Loucy (cell line): Measurements from ENCODE around the gene MTARC2.
A peak's percentile ranks its signal among the peaks of the same experiment; 100 is the strongest.

ENCODE experiments used
- H2AFZ ChIP-seq: fragments of 200-600 bp; sonication (generic); 2 replicates; pipeline ENCODE4 v1.6.0; 2016; ENCODE audit warnings: antibody characterized with exemption, mild to moderate bottlenecking, low read length, moderate library complexity
- H3F3A ChIP-seq: fragments of 200-600 bp; 2 replicates; pipeline ENCODE4 v1.6.0; 2016; ENCODE audit warnings: antibody characterized with exemption, low read depth, mild to moderate bottlenecking
- H3K27me3 ChIP-seq: fragments of 200-600 bp; sonication (generic); 2 replicates; pipeline ENCODE4 v1.6.1; 2014; ENCODE audit warnings: low read length, mild to moderate bottlenecking; ENCODE audit not compliant: insufficient read depth, poor library complexity, severe bottlenecking
- H3K36me3 ChIP-seq: fragments of 200-600 bp; sonication (generic); 2 replicates; pipeline ENCODE4 v1.6.1; 2016; ENCODE audit warnings: low read length; ENCODE audit not compliant: insufficient read depth
- H3K4me1 ChIP-seq: fragments of 200-600 bp; sonication (generic); 2 replicates; pipeline ENCODE4 v1.5.1; 2014; ENCODE audit warnings: low read length, mild to moderate bottlenecking; ENCODE audit not compliant: insufficient read depth, poor library complexity, severe bottlenecking
- H3K4me2 ChIP-seq: fragments of 200-600 bp; sonication (generic); 2 replicates; pipeline ENCODE4 v1.6.0; 2014; ENCODE audit warnings: antibody characterized with exemption, low read length, low read depth, mild to moderate bottlenecking; ENCODE audit not compliant: poor library complexity, severe bottlenecking
- H3K4me3 ChIP-seq: fragments of 200-600 bp; sonication (generic); 2 replicates; pipeline ENCODE4 v1.5.1; 2014; ENCODE audit warnings: low read length, mild to moderate bottlenecking, mixed read lengths; ENCODE audit not compliant: poor library complexity, severe bottlenecking
- H3K79me2 ChIP-seq: fragments of 200-600 bp; sonication (generic); 2 replicates; pipeline ENCODE4 v1.6.1; 2014; ENCODE audit warnings: low read length; ENCODE audit not compliant: insufficient read depth
- H3K9ac ChIP-seq: fragments of 200-600 bp; sonication (generic); 2 replicates; pipeline ENCODE4 v1.6.0; 2014; ENCODE audit warnings: mild to moderate bottlenecking, low read depth, low read length, moderate library complexity; ENCODE audit not compliant: poor library complexity, severe bottlenecking
- H3K9me2 ChIP-seq: fragments of 200-600 bp; sonication (generic); replicated peaks from 2 replicates; pipeline ENCODE4 v1.6.1; 2016; ENCODE audit warnings: low read depth, low read length, mixed read lengths
- H3K9me3 ChIP-seq: fragments of 200-600 bp; sonication (generic); 2 replicates; pipeline ENCODE4 v1.6.1; 2014; ENCODE audit warnings: mild to moderate bottlenecking, antibody characterized with exemption, low read length, low read depth; ENCODE audit not compliant: insufficient read depth
- H4K20me1 ChIP-seq: fragments of 200-600 bp; sonication (generic); 2 replicates; pipeline ENCODE4 v1.6.0; 2014; ENCODE audit warnings: antibody characterized with exemption, low read length, mild to moderate bottlenecking; ENCODE audit not compliant: insufficient read depth, poor library complexity, severe bottlenecking
- CTCF ChIP-seq: fragments of 200-600 bp; sonication (generic); conservative IDR thresholded peaks from 2 replicates; pipeline ENCODE4 v1.5.1; 2014; ENCODE audit warnings: mild to moderate bottlenecking, antibody characterized with exemption, low read length
- EZH2phosphoT487 ChIP-seq: fragments of 200-600 bp; IDR thresholded peaks from 2 replicates; pipeline ENCODE4 v1.6.1; 2018; ENCODE audit warnings: antibody characterized with exemption, mild to moderate bottlenecking, moderate library complexity, borderline replicate concordance

The MTARC2 gene

GRCh38 chr1:220755309-220755708 is 7.2 kb downstream of the MTARC2 start:
- Histone ChIP-seq H4K20me1 (no peaks in the 10 kb centered on the region), H3K9ac (no peak overlapping the region), H3K79me2 (no peaks in the 10 kb centered on the region), H3K9me2 (no peaks in the 10 kb centered on the region), H2AFZ (no peak overlapping the region), H3K27me3 (no peaks in the 10 kb centered on the region), H3K36me3 (no peaks in the 10 kb centered on the region), H3K4me2 (peak overlapping the region; percentile 25), H3K4me3 (no peak overlapping the region), H3K9me3 (no peaks in the 10 kb centered on the region), H3F3A (no peaks in the 10 kb centered on the region), H3K4me1 (peaks cover 9% of the 10 kb centered on the region)
- TF ChIP-seq CTCF, result no peak; the same call in 1 of the 2 replicates
- no peak for TF ChIP-seq EZH2phosphoT487

GRCh38 chr1:220757441-220757840 is 9.3 kb downstream of the MTARC2 start:
- Histone ChIP-seq H2AFZ (no peak overlapping the region), H3K4me3 (no peak overlapping the region), H3F3A (no peaks in the 10 kb centered on the region), H3K79me2 (no peaks in the 10 kb centered on the region), H4K20me1 (no peaks in the 10 kb centered on the region), H3K27me3 (peaks cover 4% of the 10 kb centered on the region), H3K9me3 (no peaks in the 10 kb centered on the region), H3K4me1 (peaks cover 9% of the 10 kb centered on the region), H3K9ac (no peak overlapping the region), H3K4me2 (no peak overlapping the region), H3K9me2 (no peaks in the 10 kb centered on the region), H3K36me3 (no peaks in the 10 kb centered on the region)
- TF ChIP-seq CTCF (no peak), EZH2phosphoT487 (no peak)

- peaks cover 4% of the 10 kb centered on the region for H3K27me3 ChIP-seq
These were observed 11.0 kb downstream of the MTARC2 start for GRCh38 chr1:220759147-220759546.

More at GRCh38 chr1:220759147-220759546, 11.0 kb downstream of the MTARC2 start:
- Histone ChIP-seq H3K79me2 (no peaks in the 10 kb centered on the region), H3K36me3 (no peaks in the 10 kb centered on the region), H3K9me2 (no peaks in the 10 kb centered on the region), H3K9me3 (no peaks in the 10 kb centered on the region), H3K4me2 (no peak overlapping the region), H2AFZ (no peak overlapping the region), H3K9ac (no peak overlapping the region), H4K20me1 (no peaks in the 10 kb centered on the region), H3F3A (no peaks in the 10 kb centered on the region), H3K4me3 (no peak overlapping the region), H3K4me1 (peaks cover 9% of the 10 kb centered on the region)
- TF ChIP-seq CTCF (no peak), EZH2phosphoT487 (no peak)
